ENCODE results near the gene TOX4.
"Not testable (repeated sequence)": the region's sequence is repeated elsewhere in the genome, so short reads cannot be mapped to it uniquely, and the experiment has no call there.

DNA sequence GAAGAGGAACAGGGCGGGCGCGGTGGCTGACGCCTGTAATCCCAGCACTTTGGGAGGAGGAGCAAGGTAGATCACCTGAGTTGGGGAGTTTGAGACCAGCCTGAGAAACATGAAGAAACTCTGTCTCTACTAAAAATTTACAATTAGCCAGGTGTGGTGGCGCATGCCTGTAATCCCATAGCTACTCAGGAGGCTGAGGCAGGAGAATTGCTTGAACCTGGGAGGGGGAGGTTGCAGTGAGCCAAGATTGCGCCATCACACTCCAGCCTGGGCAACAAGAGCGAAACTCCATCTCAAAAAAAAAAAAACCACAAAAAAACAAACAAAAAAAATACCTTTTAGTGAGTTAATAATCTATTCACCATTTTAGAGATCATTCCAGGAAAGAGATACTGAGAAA, 67.6 kb downstream of the TOX4 start:
- TF ChIP-seq, protein P1, sequence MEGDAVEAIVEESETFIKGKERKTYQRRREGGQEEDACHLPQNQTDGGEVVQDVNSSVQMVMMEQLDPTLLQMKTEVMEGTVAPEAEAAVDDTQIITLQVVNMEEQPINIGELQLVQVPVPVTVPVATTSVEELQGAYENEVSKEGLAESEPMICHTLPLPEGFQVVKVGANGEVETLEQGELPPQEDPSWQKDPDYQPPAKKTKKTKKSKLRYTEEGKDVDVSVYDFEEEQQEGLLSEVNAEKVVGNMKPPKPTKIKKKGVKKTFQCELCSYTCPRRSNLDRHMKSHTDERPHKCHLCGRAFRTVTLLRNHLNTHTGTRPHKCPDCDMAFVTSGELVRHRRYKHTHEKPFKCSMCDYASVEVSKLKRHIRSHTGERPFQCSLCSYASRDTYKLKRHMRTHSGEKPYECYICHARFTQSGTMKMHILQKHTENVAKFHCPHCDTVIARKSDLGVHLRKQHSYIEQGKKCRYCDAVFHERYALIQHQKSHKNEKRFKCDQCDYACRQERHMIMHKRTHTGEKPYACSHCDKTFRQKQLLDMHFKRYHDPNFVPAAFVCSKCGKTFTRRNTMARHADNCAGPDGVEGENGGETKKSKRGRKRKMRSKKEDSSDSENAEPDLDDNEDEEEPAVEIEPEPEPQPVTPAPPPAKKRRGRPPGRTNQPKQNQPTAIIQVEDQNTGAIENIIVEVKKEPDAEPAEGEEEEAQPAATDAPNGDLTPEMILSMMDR (conservative IDR thresholded peaks at IDR 0.05; ENCODE audit: low read depth, low read length), result not testable (repeated sequence)
- TF ChIP-seq POLR2A (IDR thresholded peaks at IDR 0.05; ENCODE audit: low read depth, low read length); MAZ (IDR thresholded peaks at IDR 0.05; ENCODE audit: borderline replicate concordance, low read depth, low read length); RFX5 (IDR thresholded peaks at IDR 0.05; ENCODE audit: low read depth, low read length); MXI1 (IDR thresholded peaks at IDR 0.05; ENCODE audit: borderline replicate concordance, low read depth, low read length); BHLHE40 (IDR thresholded peaks at IDR 0.05; ENCODE audit: low read depth, low read length); RAD21 (IDR thresholded peaks at IDR 0.05; ENCODE audit: low read length); SMC3 (IDR thresholded peaks at IDR 0.05; ENCODE audit: low read depth, low read length); NFE2L2 (IDR thresholded peaks at IDR 0.05; ENCODE audit: low read depth, low read length); FOS (IDR thresholded peaks at IDR 0.05; ENCODE audit: low read depth, low read length): not testable (repeated sequence)
- TF ChIP-seq, protein P2, sequence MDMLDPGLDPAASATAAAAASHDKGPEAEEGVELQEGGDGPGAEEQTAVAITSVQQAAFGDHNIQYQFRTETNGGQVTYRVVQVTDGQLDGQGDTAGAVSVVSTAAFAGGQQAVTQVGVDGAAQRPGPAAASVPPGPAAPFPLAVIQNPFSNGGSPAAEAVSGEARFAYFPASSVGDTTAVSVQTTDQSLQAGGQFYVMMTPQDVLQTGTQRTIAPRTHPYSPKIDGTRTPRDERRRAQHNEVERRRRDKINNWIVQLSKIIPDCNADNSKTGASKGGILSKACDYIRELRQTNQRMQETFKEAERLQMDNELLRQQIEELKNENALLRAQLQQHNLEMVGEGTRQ (IDR thresholded peaks at IDR 0.05; ENCODE audit: low read depth, low read length), result not testable (repeated sequence)
- TF ChIP-seq CEBPB (IDR thresholded peaks at IDR 0.05; ENCODE audit: low read depth, low read length), result peak; percentile 42
- TF ChIP-seq, protein P3, sequence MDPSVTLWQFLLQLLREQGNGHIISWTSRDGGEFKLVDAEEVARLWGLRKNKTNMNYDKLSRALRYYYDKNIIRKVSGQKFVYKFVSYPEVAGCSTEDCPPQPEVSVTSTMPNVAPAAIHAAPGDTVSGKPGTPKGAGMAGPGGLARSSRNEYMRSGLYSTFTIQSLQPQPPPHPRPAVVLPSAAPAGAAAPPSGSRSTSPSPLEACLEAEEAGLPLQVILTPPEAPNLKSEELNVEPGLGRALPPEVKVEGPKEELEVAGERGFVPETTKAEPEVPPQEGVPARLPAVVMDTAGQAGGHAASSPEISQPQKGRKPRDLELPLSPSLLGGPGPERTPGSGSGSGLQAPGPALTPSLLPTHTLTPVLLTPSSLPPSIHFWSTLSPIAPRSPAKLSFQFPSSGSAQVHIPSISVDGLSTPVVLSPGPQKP (IDR thresholded peaks at IDR 0.05; ENCODE audit: borderline replicate concordance, low read depth, low read length), result not testable (repeated sequence)

Measured in IMR-90 (cell line).